HG02798 (cell line): Measurements from ENCODE around the gene SLC9A3.
"Not testable (repeated sequence)": the region's sequence is repeated elsewhere in the genome, so short reads cannot be mapped to it uniquely, and the experiment has no call there.

Experiments used
- ATAC-seq: cut with Tn5 transposase; IDR thresholded peaks from one replicate; pipeline ENCODE4 v1.9.1; 2021; ENCODE audit warnings: mild to moderate bottlenecking; ENCODE audit not compliant: unreplicated experiment, poor library complexity

Gene SLC9A3

DNA sequence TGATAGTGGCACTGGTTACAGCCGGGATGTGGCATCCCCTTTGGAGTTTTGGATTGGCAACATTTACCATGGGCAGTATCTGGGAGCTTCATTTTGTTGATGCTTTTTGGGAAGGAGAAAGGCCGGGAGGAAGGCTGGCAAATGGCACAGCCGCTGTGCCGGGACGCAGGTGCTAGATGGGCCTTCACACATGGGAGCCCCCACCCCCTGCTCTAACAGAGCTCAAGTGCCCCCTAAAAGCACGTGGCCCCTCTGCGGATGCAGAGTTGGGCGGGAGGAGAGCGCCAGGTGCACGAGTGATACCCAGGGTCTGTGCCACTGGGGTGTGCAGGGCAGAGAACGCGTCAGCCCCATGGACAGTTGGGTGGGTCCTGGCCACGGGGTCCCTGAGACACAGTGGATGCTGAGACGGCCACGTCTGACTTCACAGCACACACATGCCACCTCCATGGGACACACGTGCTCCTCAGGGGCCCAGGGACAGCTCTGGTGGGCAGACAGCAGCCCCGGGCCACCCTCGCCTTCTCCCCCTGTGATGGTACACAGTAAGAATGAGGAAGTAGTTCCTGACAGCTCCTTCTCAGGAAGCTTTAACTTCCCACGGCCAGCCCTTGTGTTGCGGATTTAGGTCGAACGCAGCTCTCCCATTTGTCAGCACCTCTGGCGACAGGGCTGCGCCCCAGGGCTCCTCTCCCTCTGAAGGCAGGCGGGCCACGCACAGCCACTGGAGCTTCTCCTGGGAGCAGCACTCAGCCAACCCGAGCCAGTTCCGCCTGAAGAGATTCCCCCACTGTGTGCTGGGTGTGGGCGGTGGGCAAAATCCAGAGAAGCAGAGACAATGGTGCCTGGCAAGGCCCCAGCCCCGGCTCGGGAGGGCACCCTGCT is 10.8 kb downstream of the SLC9A3 start:
- no peak for ATAC-seq

GRCh38 chr5:511476-511875 is 12.8 kb downstream of the SLC9A3 start:
- ATAC-seq: no peak

- ATAC-seq: no peak
Measured at GRCh38 chr5:510521-510920, 13.7 kb downstream of the SLC9A3 start.

- no peak for ATAC-seq
Measured at GRCh38 chr5:509611-510185, 14.6 kb downstream of the SLC9A3 start.

GRCh38 chr5:507986-508575 is 16.2 kb downstream of the SLC9A3 start:
- not testable (repeated sequence) for ATAC-seq

DNA sequence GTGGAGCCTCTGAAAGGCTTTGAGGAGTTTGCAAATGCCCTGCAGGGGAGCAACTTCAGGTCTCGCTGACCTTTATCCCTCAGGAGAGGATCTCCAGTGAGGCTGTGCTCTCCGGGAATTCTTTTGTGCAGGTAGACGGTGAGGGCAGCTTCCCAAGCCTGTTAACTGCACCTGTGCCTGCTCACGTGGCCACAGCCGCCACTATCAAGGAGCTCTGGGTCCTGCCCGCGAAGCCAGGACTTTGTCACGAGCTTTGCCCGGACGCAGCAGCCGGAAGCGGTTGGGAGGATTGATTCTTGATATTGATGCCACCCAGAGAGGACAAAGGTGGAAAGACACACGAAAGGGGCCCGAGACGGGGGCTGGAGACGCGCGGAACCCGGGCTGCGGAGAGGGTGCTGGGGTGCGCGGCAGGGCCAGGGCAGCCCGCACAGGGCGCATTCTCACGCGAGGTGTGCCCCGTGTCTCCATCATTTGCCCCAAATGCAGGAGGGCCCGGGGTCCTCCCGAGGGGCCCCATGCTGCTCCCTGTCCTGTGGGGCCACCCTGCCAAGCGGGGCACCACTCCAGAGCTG is 18.2 kb downstream of the SLC9A3 start:
- no peak for ATAC-seq

DNA sequence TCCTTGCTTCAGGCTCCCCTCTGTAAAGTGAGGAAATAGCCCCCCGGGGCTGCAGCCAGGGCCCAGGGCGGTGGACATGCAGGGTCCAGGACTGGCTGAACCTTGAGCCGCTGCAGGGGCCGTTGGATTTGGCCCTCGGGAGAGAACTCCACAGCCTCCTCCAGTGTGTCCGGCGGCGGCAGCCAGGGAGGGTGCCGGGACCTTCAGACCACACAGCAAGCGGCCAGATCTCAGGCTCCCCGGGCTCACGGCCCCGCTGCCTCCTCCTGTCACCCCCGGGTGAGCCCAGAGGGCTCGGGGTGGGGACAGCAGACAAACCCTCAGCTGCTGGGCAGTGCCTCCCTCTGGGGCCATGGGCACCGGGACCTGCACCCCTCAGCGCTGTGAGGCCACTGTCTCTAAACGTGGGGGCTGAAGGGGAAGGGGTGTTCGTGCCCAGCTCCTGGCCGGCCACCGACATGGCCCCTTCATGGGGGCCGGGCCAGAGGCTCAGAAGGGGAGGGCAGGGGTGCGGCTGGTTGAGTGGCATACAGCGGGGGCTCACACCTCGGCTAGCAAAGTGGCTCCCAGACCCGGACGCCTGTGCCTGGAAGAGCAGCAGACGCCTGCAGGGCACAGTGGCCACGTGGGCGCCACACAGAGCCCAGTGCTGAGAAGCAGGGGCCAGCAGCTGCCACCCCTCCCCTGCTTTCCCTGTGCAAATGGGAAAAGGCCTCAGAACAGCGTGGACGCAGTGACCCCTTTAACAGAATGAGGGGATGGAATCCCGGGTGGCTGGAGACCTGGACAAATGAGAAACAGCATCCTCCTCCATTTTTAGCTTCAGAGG is 19.7 kb downstream of the SLC9A3 start:
- ATAC-seq: no peak

GRCh38 chr5:502325-503079 is 21.7 kb downstream of the SLC9A3 start:
- no peak for ATAC-seq

- no peak for ATAC-seq
Measured at GRCh38 chr5:501831-502184, 22.4 kb downstream of the SLC9A3 start.

DNA sequence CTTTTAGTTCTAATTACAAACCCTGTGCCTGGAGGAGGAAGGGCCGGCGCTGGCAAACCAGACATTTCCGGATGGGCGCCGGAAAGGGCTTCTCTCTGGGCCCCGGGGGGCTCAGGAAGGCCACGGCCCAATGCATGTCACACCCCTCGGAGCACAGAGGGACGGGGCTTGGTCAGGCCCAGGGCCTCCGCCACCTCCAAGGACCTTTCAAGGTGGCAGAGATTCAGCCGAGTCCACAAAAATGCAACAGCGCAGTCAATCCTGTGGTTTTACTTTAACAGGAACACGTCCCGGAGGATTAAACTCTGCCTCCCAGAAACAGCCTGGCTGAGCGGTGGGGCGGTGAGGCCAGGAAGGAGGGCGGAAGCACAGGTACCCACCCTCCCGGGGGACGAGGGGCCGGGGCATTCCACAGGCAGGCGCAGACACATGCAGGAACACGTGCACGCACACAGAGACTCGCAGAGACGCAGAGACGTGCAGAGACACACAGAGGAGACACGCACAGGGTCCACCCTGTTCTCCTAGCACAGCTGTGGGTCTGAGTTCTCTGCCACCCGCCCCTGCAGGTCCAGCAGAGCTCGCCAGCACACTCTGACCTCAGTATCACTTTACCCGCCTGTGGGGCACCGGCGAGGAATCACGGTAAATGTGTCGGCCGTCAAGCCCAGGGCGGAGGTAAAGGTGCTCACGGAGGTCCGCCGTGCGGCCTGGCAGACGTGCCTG is 23.0 kb downstream of the SLC9A3 start:
- ATAC-seq: no peak

DNA sequence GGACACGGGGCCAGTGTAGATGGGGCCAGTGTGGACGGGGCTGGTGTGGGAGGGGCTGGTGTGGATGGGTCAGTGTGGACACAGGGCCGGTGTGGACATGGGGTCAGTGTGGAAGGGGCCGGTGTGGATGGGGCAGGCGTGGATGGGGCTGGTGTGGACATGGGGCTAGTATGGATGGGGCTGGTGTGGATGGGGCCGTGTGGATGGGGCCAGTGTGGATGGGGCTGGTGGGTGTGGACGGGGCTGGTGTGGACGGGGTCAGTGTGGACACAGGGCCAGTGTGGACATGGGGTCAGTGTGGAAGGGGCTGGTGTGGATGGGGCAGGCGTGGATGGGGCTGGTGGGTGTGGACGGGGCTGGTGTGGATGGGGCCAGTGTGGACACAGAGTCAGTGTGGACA is 23.8 kb downstream of the SLC9A3 start:
- ATAC-seq: no peak

GRCh38 chr5:499233-500209 is 24.7 kb downstream of the SLC9A3 start:
- ATAC-seq: no peak

- no peak for ATAC-seq
Measured at GRCh38 chr5:497871-498509, 26.3 kb downstream of the SLC9A3 start.

DNA sequence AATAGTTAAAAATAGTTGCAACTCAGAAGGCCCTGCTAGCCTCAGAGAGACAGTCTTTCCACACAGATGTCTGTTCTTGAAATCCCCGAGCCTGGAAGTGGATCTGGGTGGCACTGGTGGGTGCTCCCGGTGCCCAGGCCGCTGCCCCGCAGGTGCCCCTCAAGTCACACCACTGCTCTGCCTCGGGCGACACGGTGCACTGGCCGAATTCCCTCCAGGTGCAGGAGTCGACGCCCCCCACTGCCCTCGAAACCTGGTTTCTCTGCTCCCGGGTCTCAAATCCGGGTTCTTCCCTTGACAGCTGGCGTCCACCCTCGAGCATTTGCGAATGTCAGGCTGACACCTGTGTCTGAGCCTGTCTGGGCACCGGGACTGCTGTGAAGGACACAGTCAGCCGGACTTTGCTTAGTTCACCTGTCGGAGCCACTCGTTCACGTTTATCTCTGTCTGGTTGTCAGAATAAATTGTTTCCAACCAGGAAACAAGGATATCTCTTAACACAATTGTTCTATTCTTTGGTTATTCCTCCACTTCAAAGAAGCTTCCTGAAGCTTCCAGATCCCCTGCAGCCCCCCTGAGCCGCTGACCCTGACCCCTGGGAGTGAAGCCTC is 27.1 kb downstream of the SLC9A3 start:
- no peak for ATAC-seq

DNA sequence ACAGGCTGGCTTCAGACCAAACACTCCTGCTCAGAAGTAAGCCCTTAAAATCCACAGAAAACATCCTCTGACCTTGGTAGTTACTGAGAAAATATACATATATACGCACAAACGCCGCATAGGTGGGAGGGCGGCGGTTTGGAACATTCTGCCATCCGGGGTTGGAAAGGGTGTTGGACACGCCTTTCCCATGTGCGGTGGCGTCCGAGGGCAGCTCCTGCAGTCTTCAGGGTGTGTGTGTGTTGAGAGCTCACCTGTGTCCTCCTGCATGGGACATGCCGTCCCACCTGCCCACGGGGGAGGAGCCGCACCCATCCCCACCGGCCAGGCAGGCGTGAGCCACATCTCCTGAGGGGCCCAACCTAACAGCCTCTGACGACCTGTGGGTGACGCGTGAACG is 28.2 kb downstream of the SLC9A3 start:
- no peak for ATAC-seq

GRCh38 chr5:494667-495255 is 29.5 kb downstream of the SLC9A3 start:
- no peak for ATAC-seq

DNA sequence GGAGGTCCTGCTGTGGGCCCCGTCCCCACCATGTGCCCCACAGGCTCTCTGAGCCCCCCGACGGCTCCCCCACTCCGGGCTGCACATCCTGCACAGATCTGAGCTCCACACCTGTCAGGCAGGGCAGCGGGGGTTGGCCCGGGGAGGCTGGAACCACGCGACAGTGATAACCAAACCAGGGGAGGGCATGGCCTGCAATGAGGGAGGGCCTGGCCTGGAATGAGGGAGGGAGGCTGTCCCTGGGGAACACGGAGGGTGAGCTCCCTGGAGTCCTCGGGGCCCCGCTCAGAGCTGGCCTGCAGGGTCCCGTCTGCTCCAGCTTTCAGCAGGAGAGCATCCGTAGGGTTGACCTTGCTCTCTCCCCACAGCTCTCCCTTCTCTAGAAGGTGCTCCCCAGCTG is 30.5 kb downstream of the SLC9A3 start:
- ATAC-seq: no peak
